Adrenal gland (tissue), 12 donors: ENCODE results near the gene CDK6. TPM values are rescaled to one million over a fixed set of nuclear protein-coding genes. Genes with fewer than 3 reads are reported as not detected.
A peak's percentile ranks its signal among the peaks of the same experiment; 100 is the strongest.

Experiments
- DNase-seq, 7 donors: peaks; one replicate each; pipeline ENCODE4 v3.0.0-alpha.2; 2019 to 2020
- H3K27ac ChIP-seq, 5 donors: fragments of 200-600 bp; sonication (generic) in 4 of 5; 1 replicate in 3 of 5; 2 replicates in 2 of 5; pipeline versions ENCODE4 v1.5.1 to v1.8.0; 2016 to 2020; ENCODE audit warnings: mild to moderate bottlenecking in 1 of 5
- H3K27me3 ChIP-seq: fragments of 200-600 bp; 2 replicates; pipeline ENCODE4 v1.8.0; 2021
- H3K36me3 ChIP-seq, 2 donors: fragments of 200-600 bp; replicated peaks in 1 of 2; 1 replicate in 1 of 2; 2 replicates in 1 of 2; pipeline versions ENCODE4 v1.5.1 to v1.8.0; 2018 to 2022
- H3K4me1 ChIP-seq, 2 donors: fragments of 200-600 bp; replicated peaks in 1 of 2; 1 replicate in 1 of 2; 2 replicates in 1 of 2; pipeline versions ENCODE4 v1.5.1 to v1.8.0; 2018 to 2021
- H3K4me3 ChIP-seq, 4 donors: fragments of 200-600 bp; sonication (generic) in 3 of 4; one replicate each; pipeline ENCODE4 v1.5.1; 2016 to 2018
- H3K9me3 ChIP-seq, 3 donors: fragments of 200-600 bp; sonication (generic) in 1 of 3; replicated peaks in 1 of 3; 1 replicate in 2 of 3; 2 replicates in 1 of 3; pipeline versions ENCODE4 v1.5.1 to v1.8.0; 2016 to 2021
- POLR2A ChIP-seq, 2 donors: fragments of 450-650 bp; IDR thresholded peaks; one replicate each; pipeline ENCODE4 v1.6.1; 2017; ENCODE audit warnings: antibody characterized with exemption in 2 of 2, mild to moderate bottlenecking in 2 of 2, moderate library complexity in 1 of 2
- whole genome bisulfite sequencing, 4 donors: extraction: QIAGEN DNeasy Blood & Tissue Kit in 2 of 4; methylation state at CpG; one replicate each; pipeline versions ENCODE4 v1.1.5 to v1.1.7; 2013 to 2017; 5-methylcytosine and 5-hydroxymethylcytosine counted together
- intact Hi-C, 2 donors: fragments of 100-400 bp; cut with DNase I; formaldehyde crosslinking; loops; one replicate each; pipeline versions ENCODE4 v1.14.1 to v1.15.0; 2022 to 2023
- polyA plus RNA-seq, 3 donors: library from polyadenylated mRNA; stranded (reverse); fragments of 200-250 nt in 2 of 3; fragments of 350-450 nt in 1 of 3; fragmentation: Illumina TruSeq in 1 of 3; extraction: RNeasy Lipid Tissue Mini Kit (QIAGEN cat#74804) in 1 of 3; gene quantifications; one replicate each; pipeline ENCODE4 v1.2.3, GENCODE V29; 2013 to 2014
- total RNA-seq, 9 donors: library from RNA; depleted of rRNA in 4 of 9; stranded (reverse); fragments of >200 nt in 4 of 9; fragments of 120-200 nt in 1 of 9; fragmentation: NEBNext Ultra II Directional in 1 of 9; extraction: Animal tissue kit (Norgen Biotek cat#: 25700) in 1 of 9; gene quantifications; one replicate each; pipeline versions ENCODE4 v1.1.0 to v1.2.4, GENCODE V29; 2013 to 2023
- TF ChIP-seq, protein P1 (sequence below), 6 experiments: fragments of 450-650 bp in 4 of 6; fragments of 200-600 bp in 2 of 6; sonication (generic) in 1 of 6; IDR thresholded peaks; 1 replicate in 5 of 6; 2 replicates in 1 of 6; pipeline versions ENCODE4 v1.5.1 to v1.8.0; 2016 to 2021; ENCODE audit warnings: antibody characterized with exemption in 6 of 6, mild to moderate bottlenecking in 2 of 6, moderate library complexity in 1 of 6
- donor health status: healthy with polysubstance abuse.
- donor health status: Bipolar disorder and iron deficiency.
- donor health status: DM: yes; HTN: yes; CAD: no.
- donor health status: DM: no; HTN: no; CAD: no.
- donor health status: DM: no; HTN: no; CAD: no.
- donor health status: DM: yes; HTN: yes; CAD: no.

The CDK6 gene
- total and polyA plus RNA-seq, 12 donors = 2.5 to 151 (median 33.4) TPM

DNA sequence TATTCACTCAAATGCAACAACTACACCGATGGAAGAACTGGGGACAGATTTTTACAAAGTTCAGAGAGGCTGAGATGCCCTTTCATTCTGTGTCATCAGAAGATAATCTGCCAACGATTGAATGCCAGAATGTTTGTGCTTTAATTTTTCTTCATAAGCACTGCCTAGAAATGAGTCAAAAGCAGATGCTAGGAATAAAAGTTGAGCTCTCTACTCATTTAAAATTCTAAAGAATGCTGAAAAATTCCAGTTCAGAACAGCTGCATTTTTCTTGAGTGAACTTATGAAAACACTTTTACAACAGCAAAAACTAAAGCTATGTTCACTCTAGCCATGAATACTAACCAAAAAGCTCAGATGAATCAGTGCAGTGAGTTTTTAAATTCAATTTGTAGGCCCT, 223.9 kb downstream of the CDK6 start:
- intact Hi-C loops = loop anchor here (2.0 to 10.0 kb wide), 2 partner anchors 22 to 442 kb away; partner anchors contain the start of gene FAM133B (in 1 of the 2)
- TF ChIP-seq, protein P1, sequence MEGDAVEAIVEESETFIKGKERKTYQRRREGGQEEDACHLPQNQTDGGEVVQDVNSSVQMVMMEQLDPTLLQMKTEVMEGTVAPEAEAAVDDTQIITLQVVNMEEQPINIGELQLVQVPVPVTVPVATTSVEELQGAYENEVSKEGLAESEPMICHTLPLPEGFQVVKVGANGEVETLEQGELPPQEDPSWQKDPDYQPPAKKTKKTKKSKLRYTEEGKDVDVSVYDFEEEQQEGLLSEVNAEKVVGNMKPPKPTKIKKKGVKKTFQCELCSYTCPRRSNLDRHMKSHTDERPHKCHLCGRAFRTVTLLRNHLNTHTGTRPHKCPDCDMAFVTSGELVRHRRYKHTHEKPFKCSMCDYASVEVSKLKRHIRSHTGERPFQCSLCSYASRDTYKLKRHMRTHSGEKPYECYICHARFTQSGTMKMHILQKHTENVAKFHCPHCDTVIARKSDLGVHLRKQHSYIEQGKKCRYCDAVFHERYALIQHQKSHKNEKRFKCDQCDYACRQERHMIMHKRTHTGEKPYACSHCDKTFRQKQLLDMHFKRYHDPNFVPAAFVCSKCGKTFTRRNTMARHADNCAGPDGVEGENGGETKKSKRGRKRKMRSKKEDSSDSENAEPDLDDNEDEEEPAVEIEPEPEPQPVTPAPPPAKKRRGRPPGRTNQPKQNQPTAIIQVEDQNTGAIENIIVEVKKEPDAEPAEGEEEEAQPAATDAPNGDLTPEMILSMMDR (IDR thresholded peaks at IDR 0.05) = no peak
- no peak for TF ChIP-seq POLR2A (IDR thresholded peaks at IDR 0.05)
- Histone ChIP-seq H3K27ac (peak overlapping the region in 4 of 5 donors; percentile 52 to 78 (median 62)), H3K27me3 (no peaks in the 10 kb centered on the region), H3K4me1 (peaks cover 16 to 44% of the 10 kb centered on the region in 2 donors), H3K36me3 (peaks cover 0 to 17% of the 10 kb centered on the region in 2 donors), H3K9me3 (peaks cover 0 to 2% (median 0%) of the 10 kb centered on the region in 3 donors), H3K4me3 (no peak overlapping the region)
- 23 to 40% (median 31%) methylated on average over 2 of the region's 2 CpGs for WGBS, 4 donors
- DNase-seq = no peak

DNA sequence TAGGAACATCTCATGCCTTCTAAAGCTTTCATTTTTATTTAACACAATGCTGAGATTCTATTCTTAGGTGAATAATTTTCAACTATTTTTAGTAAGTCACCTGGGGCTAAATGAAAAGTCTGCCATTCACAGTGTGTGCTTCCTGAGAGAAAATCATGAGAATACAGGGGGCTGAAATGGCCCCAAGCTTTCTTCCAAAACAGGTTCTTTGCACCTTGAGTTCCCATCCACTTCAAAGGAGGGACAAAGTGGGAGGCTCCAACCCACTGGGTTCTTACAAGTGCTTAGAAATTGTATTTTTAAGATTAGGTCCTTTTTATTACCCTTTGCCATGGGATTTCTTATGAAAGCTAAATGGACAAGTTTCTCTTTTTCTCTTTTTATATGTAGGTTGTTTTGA, 224.6 kb downstream of the CDK6 start:
- H3K36me3 ChIP-seq = peaks cover 0 to 16% of the 10 kb centered on the region in 2 donors
- no peak for DNase-seq
- intact Hi-C loops = loop anchor here (2.0 to 10.0 kb wide), 2 partner anchors 21 to 443 kb away; partner anchors contain the start of gene FAM133B (in 1 of the 2)
- no peak for TF ChIP-seq POLR2A (IDR thresholded peaks at IDR 0.05)
- TF ChIP-seq, protein P1 (IDR thresholded peaks at IDR 0.05) = no peak
- H3K4me3 ChIP-seq = no peak overlapping the region
- no peaks in the 10 kb centered on the region for H3K27me3 ChIP-seq
- peaks cover 16 to 44% of the 10 kb centered on the region in 2 donors for H3K4me1 ChIP-seq
- H3K9me3 ChIP-seq = peaks cover 0 to 4% (median 0%) of the 10 kb centered on the region in 3 donors
- H3K27ac ChIP-seq = peak overlapping the region in 3 of 5 donors; percentile 52 to 68 (median 56)

DNA sequence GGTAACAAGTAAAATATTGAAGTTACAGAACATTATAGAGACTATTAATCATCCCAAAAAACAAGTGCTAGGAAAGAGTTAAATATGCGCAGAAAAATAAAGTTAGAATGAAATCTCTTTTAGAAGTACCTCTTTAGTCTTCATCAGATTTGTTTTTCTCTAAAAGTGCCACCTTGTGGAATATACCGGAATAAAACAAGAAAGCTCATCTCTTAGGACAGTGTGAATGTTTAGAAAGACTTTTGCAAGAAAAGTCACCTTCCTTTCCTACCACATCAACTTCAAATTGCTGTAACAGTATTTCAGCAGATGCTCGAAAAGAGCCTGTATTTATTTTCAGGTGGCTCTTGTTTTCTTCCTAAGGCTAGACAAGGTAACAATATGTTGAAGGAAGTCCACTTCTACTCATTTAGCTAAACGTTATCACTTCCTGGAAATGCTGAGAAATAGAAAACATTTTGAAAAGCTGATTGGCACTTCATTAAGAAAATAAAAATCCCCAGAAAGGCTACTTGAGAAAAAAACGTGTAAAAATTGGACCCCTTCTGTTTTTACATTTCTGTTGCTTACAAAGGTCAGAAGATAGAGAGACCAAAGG, 226.4 kb downstream of the CDK6 start:
- Histone ChIP-seq H3K36me3 (peaks cover 0 to 3% of the 10 kb centered on the region in 2 donors), H3K27ac (no peak overlapping the region), H3K4me1 (peaks cover 15 to 39% of the 10 kb centered on the region in 2 donors), H3K9me3 (peaks cover 0 to 4% (median 0%) of the 10 kb centered on the region in 3 donors), H3K27me3 (no peaks in the 10 kb centered on the region), H3K4me3 (no peak overlapping the region)
- DNase-seq = no peak
- TF ChIP-seq, protein P1 (IDR thresholded peaks at IDR 0.05) = peak in 5 of 6 experiments; percentile 29 to 52 (median 47)
- no peak for TF ChIP-seq POLR2A (IDR thresholded peaks at IDR 0.05)
- WGBS, 4 donors = 33 to 47% (median 38%) methylated on average over 5 of the region's 5 CpGs
- intact Hi-C loops = loop anchor here in 1 of 2 donors (10.0 kb wide), 1 partner anchor 445 kb away; no protein-coding TSS in a partner anchor

DNA sequence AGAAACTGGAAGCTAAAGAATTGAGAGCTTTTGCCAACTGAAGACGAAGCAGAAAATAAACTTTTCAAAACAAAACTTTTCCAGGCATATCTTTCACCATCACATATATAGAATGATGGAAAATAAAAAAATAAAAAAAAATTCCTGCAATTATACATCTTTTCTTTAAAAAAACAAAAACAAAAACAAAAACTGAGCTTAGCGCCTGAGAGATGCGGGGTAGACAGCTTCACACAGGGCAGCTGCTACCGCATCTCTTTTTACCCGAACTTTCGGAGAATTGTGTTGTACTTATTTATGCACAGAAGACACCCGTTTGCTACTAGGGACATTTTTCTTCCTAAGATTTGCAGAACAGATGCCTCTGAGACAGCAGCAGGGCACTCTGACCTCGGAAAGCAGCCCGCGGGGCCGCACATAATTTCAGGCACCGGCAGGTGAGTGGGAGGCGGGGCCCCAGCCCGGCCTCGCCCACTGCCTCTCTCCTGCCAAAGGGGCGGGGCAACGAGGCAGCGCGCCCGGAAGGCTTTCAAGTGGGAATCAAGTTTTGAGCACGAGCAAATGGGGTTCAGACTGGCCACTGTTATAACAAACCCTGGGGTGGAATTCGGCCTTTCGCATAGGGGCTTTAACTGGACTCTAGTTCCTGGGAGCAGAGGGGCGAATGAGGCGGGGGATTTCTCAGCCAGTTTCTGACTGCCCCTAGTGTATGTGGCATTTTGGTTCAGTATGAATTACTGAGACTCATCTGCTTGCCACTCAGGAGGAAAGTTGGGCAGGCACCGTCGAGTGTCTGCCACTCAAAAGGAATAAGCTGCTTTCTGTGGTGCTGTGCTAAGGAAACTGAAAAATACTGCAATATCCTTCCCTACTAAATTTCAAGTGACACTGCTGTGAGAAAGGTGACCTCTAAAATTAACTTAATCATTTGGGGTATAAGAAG, 227.7 kb downstream of the CDK6 start:
- Histone ChIP-seq H3K9me3 (peaks cover 0 to 4% (median 0%) of the 10 kb centered on the region in 3 donors), H3K27ac (no peak overlapping the region), H3K27me3 (no peaks in the 10 kb centered on the region), H3K4me1 (peaks cover 8 to 28% of the 10 kb centered on the region in 2 donors), H3K4me3 (no peak overlapping the region), H3K36me3 (peaks cover 0 to under 1% of the 10 kb centered on the region in 2 donors)
- intact Hi-C loops = no loop called here
- 52 to 57% (median 55%) methylated on average over 27 of the region's 27 CpGs for WGBS, 4 donors
- TF ChIP-seq POLR2A (IDR thresholded peaks at IDR 0.05) = no peak
- TF ChIP-seq, protein P1 (IDR thresholded peaks at IDR 0.05) = no peak
- no peak for DNase-seq
